ENCODE results near the gene SNAI3. TPM values are rescaled to one million over a fixed set of nuclear protein-coding genes. Genes with fewer than 3 reads are reported as not detected.

Gene SNAI3
- total RNA-seq, 1 donor from 2014 or later: 1.8 TPM

- DNase-seq (ENCODE audit: low spot score): peak; percentile 85
Observed at GRCh38 chr16:88651276-88651988, 34.9 kb downstream of the SNAI3 start.

GRCh38 chr16:88650749-88651275 is 35.5 kb downstream of the SNAI3 start, which contains the start of gene CYBA:
Gene CYBA, minus strand, starts transcription at chr16:88651053. Its CDS starts 40 bp downstream, at chr16:88651013.
- DNase-seq (ENCODE audit: low spot score): peak; percentile 85

GRCh38 chr16:88649924-88650748 is 36.2 kb downstream of the SNAI3 start:
- no peak for DNase-seq (ENCODE audit: low spot score)

GRCh38 chr16:88649195-88649923 is 36.9 kb downstream of the SNAI3 start:
- DNase-seq (ENCODE audit: low spot score): no peak

GRCh38 chr16:88647178-88648070 is 38.9 kb downstream of the SNAI3 start:
- no peak for DNase-seq (ENCODE audit: low spot score)

- DNase-seq (ENCODE audit: low spot score): no peak
Observed at GRCh38 chr16:88646345-88647034, 39.8 kb downstream of the SNAI3 start.

GRCh38 chr16:88645941-88646340 is 40.4 kb downstream of the SNAI3 start:
- DNase-seq (ENCODE audit: low spot score): no peak

GRCh38 chr16:88645455-88645854 is 40.9 kb downstream of the SNAI3 start:
- no peak for DNase-seq (ENCODE audit: low spot score)

GRCh38 chr16:88643644-88643932 is 42.7 kb downstream of the SNAI3 start:
- no peak for DNase-seq (ENCODE audit: low spot score)

- no peak for DNase-seq (ENCODE audit: low spot score)
Observed at GRCh38 chr16:88642881-88643643, 43.2 kb downstream of the SNAI3 start.

- DNase-seq (ENCODE audit: low spot score): no peak
Observed at GRCh38 chr16:88640498-88641247, 45.6 kb downstream of the SNAI3 start.

GRCh38 chr16:88640039-88640495 is 46.2 kb downstream of the SNAI3 start:
- DNase-seq (ENCODE audit: low spot score): no peak

- no peak for DNase-seq (ENCODE audit: low spot score)
Observed at GRCh38 chr16:88639231-88640038, 46.9 kb downstream of the SNAI3 start.

- no peak for DNase-seq (ENCODE audit: low spot score)
Observed at GRCh38 chr16:88638323-88639230, 47.7 kb downstream of the SNAI3 start, which contains the start of gene IL17C. Gene IL17C, plus strand, starts transcription at chr16:88638572. Its CDS starts 70 bp downstream, at chr16:88638642.

- no peak for DNase-seq (ENCODE audit: low spot score)
Observed at GRCh38 chr16:88636488-88637265, 49.6 kb downstream of the SNAI3 start.

GRCh38 chr16:88635671-88636319 is 50.5 kb downstream of the SNAI3 start:
- no peak for DNase-seq (ENCODE audit: low spot score)
